Stimulated activated CD8-positive, alpha-beta memory T cell treated with anti-CD3 and anti-CD28 coated beads, Interleukin-15, amount 100 ng/mL, for 1 hour (primary cell): ENCODE measurements around the gene PDZD7.

Experiments used
- DNase-seq: peaks from one replicate; pipeline ENCODE4 v3.0.0-alpha.2; 2020; ENCODE audit warnings: low read depth

PDZD7 gene

DNA sequence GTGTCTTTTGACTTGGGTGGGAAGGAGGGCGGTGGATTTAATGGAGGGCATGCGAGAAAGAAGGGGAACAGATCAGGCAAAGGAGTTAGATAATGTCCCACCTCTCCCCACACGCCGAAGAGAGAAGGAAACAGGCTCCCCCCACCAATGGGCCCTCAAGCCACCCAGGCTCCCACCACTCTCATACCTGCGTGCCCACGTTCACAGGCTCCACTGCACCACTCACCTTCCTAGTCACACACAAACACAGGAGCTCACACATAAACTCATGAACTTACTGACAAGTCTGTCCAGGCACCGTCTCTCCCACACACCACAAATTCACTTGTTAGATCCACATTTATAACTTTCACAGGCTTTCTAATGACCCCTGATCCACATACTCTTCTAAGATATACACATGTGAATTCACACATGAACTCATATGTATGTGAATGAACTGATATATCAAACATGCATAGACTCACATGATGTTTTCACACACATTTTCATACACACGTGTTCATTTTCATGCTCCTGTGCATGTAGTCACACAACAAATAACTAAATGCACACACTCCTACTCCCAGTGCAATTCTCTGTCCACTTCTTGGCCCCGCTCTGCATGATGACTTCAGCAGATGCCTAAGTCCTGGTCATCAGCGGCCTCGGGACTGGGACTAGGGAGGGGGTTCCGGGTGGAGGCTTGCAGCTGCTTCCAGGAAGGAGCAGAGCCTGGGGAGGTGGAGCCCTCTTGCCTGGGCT, 29.8 kb downstream of the PDZD7 start:
- no peak for DNase-seq

DNA sequence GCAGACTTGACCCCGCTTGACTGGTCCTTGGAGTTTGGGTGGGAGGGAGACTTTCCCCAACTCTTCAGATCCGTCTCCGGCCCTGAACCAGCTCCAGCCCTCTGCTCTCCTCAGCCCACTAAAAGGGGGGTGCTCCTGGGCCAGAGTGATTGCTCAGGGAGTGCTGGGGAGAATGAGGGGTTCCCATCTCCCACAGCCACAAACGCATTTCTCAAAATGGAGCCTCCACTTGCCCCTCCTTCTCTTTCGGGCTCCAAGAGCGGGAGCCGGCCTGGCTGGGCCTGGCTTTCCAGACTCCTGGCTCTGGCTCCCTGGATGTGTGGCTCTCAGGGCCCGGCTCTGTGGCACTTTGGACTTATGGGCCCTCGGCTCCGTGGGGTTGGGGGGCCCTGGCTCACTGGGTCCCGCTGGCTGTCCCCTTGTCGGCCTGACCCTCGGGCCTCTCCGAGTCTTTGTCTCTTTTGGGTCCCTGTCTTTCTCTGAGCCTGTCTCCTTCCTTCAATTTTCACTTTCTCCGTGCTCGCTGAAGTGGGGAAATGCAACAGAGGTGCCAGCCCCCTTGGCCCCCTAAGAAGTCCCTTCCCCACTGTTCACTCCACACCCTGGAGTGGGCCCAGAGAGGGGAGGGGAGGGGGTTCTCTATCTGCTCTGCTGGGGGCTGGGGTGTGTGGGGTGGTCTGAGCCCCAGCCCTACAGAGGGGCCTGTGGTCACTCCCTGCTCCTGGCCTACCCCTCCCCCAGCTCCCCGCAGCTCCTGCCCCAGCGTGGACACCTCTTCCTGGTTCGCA, 30.6 kb downstream of the PDZD7 start:
- no peak for DNase-seq

DNA sequence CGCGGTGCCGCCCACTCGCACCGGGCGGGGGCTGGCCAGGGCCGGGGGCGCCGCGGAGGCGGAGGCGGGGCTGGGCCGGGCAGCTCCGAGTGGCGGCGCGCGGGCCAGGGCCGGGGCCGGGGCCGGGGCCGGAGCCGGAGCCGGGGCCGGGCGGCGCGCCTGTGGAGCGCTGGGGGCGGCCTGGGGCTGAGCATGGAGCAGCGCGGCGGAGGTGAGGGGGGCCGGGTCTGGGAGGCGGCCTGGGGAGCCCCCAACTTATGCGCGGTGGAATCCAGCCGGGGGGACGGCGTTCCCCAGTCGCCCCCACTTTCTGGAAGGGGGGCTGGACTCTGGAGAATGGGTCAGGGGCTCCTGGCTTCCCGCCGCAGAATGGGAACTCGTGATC, 31.2 kb downstream of the PDZD7 start, which contains the start of gene LZTS2:
Gene LZTS2, plus strand, starts transcription at position 67 of the 385 bp plus-strand sequence. CDS start 2,731 bp downstream, outside the sequence.
- no peak for DNase-seq

DNA sequence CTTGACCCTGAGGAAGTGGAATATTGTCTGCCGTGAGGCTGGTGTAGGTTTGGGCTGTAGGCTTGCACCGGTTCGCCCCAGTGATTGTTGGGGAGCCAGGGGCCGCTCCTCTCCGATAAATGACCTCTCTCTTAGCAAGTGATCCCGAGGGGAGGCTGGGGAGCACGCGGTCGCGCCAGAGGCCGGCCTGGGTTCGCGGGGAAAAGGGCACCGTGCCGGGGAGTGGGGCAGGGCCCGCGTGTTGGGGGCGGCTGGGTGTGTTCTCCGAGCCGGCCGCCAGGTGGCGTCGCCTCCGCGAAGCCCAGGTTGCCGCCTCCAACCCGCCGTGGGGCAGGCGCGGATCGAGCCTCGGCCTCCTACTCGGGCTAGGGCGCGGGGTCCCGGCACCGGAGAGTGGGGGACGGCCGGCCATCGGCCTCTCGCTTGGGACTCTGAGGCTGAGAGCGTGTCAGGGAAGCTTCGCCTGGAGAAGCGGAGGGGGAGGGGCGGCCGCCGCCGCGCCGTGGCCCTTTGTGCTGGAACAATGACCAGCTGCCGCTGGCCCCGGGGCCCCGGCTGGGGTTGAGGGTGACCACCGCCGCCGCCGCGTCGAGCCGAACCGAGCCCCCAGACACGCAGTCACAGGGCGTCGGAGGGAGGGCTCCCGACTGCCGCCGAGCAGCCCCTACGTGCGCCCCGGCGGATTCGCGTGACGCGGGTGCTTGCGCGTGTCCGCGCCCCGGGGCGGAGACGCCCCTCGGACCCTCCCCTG, 31.8 kb downstream of the PDZD7 start:
- peak; percentile 53 for DNase-seq

DNA sequence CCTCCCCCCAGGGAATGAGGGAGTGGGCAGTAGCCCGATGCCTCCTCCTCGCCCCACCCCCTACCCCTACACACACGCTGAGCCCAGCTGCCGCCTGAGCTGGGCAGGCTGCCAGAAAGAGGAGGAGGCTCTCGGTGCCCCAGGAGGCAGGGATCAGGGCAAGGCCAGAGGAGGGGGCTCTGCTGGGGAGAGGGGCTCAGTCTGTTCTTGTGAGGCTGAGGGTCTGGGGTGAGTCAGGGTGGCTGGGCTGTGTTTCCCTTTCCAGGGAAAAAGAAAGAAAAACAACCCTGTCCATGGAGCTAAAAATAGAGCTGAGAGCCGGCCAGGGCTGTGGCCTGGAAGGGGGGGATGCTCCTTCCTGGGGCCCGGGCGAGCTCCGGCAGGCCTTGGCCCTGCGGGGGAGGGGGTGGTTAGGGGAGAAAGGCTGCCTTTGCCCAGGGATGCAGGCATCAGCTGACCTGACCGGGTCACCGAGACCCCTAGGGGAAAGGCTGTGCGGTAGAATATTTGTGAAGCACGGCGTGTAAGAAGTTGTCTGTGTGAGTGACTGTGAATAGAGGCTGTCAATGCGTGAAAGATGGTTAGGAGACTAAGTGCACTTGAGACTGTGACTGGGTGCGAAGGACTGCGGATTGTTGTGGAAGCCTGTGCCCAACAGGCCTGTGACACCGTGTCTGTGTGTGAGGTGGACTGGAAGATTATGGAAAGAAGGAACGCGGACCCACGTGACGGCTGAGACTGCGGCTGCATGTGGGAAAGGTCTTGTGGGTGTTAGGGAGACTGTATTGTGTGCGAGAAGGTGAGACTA, 32.5 kb downstream of the PDZD7 start:
- DNase-seq: no peak

DNA sequence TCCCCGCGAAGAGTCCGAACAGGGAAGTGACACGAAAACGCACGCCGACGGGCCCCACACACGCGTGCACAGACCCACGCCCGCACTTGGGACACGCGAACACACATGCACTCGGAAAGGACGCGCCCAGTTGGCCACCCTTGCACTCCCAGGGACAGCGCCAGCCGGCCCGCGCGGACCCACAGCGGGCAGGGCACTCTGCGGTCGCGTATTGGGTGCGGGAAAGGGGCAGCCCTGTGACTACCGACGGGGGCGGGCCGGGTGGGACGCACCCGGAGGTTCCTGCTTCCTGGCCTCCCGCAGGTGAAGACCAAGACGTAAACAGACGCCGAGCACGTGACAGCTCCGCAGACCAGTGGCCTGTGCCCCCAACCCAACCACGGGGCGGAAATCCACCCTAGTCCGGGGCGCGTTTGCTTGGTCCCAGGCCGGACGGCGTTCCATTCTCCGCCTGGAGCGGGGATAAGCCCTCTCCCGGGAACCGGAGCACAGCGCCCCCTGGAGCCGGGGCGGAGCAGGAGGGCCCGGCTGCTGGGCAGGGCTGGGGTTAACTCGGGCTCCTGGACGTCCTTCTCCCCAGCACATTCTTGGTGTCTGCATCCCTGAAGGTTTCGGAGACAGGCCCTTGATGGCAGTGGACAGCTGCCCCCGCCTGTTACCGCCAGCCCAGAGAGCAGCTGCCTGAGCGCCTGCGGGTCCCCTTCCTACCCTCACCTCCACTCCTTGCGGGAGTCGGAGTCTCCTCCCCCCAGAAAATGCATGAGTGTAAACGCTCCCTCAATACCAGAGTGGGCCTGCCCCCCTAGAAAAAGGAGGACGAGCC, 33.4 kb downstream of the PDZD7 start:
- DNase-seq: peak; percentile 53

DNA sequence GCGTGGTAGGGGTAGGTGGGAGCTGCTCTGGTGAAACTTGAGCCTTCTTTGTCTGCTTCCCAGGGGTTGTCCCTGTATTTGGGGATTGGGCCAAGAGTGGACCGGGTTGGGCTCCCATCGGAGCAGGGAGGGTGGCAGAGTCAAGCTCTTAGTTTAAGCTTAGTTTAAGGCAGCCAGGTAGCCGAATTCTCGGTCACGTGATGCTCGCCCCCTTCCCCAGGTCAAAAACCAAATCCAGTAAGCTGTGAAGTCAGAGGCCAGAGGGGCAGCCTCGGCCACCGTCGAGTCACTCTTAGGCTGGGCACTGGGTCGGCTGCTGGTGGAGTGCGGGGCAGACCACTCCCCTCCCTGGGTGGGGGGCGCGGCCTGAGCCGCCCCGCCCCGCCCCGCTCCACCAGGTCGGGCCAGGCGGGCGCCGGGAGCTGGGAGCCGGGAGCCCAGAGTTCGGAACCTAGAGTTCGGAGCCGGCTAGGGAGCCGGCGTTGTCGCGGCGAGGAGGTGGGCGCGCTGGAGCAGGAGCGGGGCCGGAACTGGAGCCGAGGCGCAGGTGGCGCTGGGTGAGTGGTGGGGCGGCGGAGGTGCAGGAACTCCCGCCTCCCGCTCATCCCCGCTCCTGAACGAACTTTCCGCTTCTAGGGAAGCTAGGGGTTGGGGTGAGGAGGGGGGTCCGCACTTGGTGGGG, 34.1 kb downstream of the PDZD7 start:
- no peak for DNase-seq

DNA sequence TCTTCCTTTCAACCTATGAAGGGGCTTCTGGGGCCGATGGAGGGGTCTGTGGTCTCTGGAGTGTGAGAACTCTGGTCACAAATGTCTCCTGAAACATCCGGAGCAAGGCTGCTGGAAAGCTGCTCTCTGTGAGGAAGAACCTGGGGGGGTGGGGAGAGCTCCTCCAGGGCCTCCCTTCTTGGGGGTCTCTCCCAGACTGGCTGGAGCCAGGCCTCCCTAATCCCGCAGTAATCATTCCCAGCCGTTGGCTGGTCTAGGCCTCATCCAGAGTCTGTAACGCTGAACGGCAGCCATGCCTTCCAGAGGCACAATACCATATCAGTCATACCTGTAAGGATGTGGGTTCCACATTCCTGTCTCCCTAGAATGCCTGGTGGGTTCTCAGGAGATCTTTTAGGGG, 35.7 kb downstream of the PDZD7 start:
- DNase-seq: no peak

DNA sequence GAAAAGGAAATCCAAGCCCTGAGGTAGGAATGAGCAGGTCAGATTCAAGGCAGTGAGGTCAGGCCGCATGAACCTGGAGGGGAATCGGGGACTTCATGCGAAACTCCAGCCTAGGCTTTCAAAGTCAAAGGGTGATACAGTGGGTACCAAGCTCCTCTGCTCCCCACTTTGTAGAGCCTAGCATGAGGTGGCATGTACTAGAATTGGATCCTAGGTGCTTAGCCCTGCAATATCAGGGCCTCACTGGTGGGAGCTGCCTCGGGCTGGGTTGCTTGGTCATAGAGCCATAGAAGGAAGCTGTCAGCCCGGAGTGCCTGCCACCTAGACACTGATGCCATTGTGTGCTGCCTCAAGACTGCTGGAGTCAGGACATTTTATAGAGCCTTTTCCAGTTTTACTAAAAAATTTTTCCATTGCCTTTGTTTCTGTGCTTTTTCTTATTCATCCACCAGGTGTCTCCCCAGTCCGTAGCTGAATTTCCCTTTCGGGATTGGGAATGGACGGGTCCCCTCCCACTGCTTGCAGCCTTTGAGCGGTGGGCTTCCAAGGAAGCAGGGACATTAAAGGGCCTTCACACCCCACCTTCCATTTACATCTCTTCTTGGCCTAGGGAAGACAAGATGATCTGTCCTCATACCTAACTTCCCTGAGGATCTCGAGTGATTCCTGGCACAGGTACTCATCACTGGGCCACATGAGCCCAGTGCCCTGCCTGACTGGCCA, 36.8 kb downstream of the PDZD7 start:
- no peak for DNase-seq

DNA sequence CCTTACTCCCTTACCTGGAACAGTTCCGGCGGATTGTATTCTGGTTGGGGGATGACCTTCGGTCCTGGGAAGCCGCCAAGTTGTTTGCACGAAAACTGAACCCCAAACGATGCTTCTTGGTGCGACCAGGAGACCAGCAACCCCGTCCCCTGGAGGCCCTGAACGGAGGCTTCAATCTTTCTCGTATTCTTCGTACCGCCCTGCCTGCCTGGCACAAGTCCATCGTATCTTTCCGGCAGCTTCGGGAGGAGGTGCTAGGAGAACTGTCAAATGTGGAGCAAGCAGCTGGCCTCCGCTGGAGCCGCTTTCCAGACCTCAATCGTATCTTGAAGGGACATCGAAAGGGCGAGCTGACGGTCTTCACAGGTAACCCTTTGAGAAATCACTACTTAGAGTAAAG, 41.8 kb downstream of the PDZD7 start:
- DNase-seq: no peak

DNA sequence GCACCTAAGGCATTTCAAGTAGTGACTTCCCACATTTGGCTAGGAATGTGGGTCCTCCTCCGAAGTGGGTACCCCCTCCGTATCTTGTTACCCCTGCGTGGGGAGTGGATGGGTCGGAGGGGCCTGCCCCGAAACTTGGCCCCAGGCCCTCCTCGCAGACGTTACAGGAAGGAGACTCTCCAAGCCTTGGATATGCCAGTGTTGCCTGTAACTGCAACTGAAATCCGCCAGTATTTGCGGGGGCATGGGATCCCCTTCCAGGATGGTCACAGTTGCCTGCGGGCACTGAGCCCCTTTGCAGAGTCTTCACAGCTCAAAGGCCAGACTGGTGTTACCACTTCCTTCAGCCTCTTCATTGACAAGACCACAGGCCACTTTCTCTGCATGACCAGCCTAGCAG, 42.8 kb downstream of the PDZD7 start:
- DNase-seq: no peak

DNA sequence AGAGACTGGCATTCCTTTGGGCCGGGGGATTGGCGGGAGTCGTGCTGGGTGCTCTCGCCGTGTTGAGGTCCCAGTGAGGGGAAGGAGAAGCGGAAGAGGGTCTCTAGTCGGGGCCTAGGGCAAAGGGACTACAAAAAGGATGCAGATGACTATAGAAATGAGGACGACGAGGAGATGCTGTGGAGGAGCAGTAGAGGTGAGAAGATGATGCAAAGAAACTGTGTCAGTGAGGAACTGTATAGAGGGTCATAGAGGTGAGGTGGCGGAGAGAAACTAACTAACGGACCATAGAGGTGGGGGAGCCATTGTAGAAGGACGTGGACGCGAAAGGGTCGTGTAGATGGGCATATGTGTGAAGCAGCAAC, 43.3 kb downstream of the PDZD7 start:
- DNase-seq: no peak

DNA sequence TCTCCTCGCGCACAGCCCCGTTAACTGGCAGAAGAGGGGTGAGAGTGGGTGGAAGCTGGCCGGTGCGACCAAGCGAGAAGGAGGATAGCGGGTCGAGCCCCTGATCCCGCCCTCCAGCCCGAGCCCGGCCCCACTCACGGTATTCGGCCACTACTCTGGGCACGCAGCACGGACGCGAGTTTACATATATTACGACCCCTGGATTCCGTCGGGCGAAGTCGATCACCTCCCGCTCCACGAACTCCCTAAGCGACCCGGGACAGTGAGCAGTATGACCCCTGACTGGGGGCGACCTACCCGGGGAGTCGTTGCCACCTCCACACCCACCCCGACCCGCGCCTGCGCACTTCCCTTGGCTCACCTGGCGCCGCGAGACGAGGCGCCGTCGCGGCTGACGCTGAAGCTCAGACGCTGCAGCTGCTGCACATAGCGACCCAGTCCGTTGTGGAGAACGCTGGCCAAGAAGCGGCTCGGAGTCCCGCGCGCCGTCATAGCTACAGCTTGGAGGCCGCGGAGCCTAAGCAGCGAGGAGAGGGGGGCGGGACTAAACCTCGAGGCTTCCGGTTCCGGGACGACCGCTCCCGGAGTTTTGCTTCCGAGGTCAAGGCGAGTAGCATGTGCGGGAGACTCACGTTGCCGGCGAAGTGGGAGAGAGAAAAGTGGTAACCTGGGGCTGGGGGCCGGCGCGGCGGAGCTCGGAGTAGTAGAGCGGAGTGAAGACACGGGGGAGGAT, 43.8 kb downstream of the PDZD7 start, which contains the start of the genes MRPL43 and TWNK:
Gene MRPL43, minus strand, starts transcription at position 546 of the 733 bp plus-strand sequence. Its CDS starts 54 bp downstream, at position 492.
Gene TWNK, plus strand, starts transcription at position 592 of the 733 bp plus-strand sequence. CDS start 668 bp downstream, outside the sequence.
- DNase-seq: peak; percentile 62

DNA sequence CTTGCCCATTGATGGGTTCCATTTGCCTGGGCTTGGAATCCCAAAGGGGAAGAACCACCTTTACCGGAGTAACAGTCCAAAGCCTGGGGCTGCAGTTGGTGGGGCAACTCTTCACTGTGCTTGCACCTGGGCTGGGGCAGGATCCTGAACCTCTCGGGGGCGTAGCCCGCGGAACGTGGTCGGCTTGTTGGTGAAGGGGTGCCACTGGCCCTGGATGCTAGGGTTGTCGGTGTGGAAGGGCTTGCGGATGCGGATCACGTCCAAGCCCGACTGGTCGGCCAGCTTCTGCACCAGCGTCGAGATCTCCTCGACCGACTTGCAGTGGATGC, 44.3 kb downstream of the PDZD7 start:
- no peak for DNase-seq

DNA sequence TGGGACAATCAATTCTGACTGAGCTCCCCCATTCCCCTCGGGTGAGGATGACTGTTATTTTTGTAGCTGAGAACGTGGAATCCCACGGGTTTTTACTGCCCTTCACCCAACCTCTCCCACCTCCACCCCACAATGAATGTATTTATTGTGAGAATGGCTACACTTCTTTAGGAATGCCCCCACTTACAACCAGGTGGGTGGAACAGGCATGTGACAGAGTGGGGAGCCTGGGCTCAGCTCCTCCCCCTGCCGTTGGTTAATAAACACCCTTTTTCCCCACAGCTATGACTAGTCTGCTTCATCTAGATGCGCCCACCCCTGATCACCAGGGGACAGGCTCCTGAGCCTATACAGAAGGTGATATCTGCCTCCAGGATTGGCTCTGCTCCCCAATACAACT, 45.6 kb downstream of the PDZD7 start:
- DNase-seq: no peak

DNA sequence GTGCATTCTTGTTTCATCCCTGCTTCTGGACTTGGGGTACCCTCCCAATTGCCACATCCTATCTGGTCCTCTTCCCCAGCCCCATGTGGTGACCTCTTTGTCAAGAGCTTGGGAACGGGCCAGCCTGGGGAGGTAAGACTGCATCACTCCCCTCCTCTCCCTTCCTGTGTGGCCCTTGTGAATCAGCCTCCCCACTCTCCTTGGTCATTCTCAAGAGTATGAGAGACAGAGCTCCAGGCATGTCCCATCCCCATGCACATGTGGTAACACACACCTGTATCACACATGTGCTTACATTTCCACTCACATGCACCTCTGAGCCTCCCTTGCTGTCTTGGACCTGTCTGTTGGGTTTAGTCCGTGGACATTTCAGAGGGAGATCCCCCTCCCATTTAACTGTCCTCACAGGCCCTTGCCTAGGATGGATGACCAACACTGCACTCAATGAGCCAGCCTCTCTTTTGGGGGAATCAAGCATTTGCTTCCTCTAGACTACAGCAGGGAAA, 46.2 kb downstream of the PDZD7 start:
- no peak for DNase-seq

DNA sequence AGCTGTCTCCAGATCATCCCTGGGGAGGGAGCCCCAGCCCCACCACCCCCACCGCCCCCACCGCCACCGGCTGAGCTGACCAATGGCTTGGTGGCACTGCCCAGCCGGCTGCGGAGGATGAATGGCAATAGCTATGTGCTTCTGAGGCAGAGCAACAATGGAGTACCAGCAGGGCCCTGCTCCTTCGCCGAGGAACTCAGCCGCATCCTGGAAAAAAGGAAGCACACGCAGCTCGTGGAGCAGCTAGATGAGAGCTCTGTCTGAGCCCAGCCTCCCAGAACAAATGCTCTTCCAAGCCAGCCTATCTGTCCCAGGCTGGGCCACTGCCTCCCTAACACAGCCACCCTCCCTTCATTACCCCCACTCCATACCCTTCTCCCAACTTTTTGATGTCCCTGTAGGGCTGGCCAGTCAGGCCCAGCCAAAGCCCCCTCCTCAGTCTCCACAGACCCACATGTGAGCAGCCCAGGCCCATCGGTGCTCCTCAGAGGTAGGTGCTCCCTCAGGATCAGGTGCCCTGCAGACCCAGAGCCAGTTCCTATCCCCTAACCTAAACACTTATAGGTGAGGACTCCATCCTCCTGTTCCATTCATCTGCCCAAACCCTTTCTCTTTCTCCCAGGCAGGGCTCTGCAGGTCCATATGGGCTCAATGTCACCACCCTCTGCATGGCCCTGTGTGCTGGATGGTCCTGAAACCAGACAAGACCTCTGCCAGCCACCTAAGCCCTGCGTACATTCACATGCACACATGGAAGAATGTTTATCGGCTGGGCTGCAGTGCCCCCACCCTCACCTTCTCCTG, 46.9 kb downstream of the PDZD7 start:
- no peak for DNase-seq
